Activated T-helper 1 cell treated with anti-CD3 and anti-CD28 coated beads, Interleukin-12 subunit alpha, Interleukin-12 subunit beta, Interleukin-2, Interleukin-4 antibody, amounts not matched to agents 30 ng/mL and 10 ng/mL and 1 ng/mL, durations not matched to agents 14 hours and 24 hours and 36 hours (primary cell): ENCODE results near the gene PIGN. TPM values are rescaled to one million over a fixed set of nuclear protein-coding genes. Genes with fewer than 3 reads are reported as not detected.

Source experiments
- DNase-seq: peaks from one replicate; pipeline ENCODE4 v3.0.0; 2021; ENCODE audit warnings: low spot score
- H3K27ac Mint-ChIP-seq: one replicate; pipeline ENCODE4 v1.8.0; 2021; ENCODE audit warnings: mild to moderate bottlenecking, mixed read lengths
- H3K27me3 Mint-ChIP-seq: one replicate; pipeline ENCODE4 v1.8.0; 2022; ENCODE audit warnings: mild to moderate bottlenecking, moderate library complexity, mixed read lengths; ENCODE audit not compliant: insufficient read depth
- H3K36me3 Mint-ChIP-seq: one replicate; pipeline ENCODE4 v1.8.0; 2021; ENCODE audit warnings: low read depth, mixed read lengths
- H3K4me1 Mint-ChIP-seq: one replicate; pipeline ENCODE4 v1.8.0; 2021; ENCODE audit warnings: low read depth, mixed read lengths
- H3K4me3 Mint-ChIP-seq: one replicate; pipeline ENCODE4 v1.8.0; 2021; ENCODE audit warnings: mild to moderate bottlenecking, moderate library complexity, mixed read lengths
- H3K9me3 Mint-ChIP-seq: one replicate; pipeline ENCODE4 v1.8.0; 2021; ENCODE audit warnings: mixed read lengths
- intact Hi-C: fragments of 100-400 bp; cut with micrococcal nuclease; formaldehyde crosslinking; loops from one replicate; pipeline ENCODE4 v1.15.1; 2024
- total RNA-seq: library from RNA; stranded (reverse); gene quantifications from 2 replicates; pipeline ENCODE4 v1.2.3, GENCODE V29; 2022

PIGN gene
- total RNA-seq, 1 donor from 2014 or later, result 28.5 TPM

DNA sequence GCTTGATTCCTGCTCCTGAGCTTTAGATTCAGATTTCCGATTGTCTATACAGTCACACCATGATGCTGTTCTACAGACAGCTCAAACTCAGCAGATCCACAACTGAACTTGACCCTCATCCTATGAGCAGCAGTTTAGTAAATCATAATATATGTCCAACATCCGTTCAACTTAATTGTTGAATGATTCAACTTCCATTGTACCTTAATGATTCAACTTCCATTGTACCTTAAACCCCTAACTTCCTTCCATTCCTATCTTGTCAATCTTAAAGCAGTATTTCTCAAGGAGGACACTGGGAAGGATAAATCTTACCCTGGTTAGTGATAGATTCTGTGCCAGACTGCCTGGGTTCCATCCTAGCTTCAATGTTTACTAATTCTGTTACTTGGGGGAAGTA, 60.1 kb downstream of the PIGN start:
- H3K9me3 Mint-ChIP-seq, result no peaks in the 10 kb centered on the region
- no peak overlapping the region for H3K27ac Mint-ChIP-seq
- peaks cover 5% of the 10 kb centered on the region for H3K36me3 Mint-ChIP-seq
- no peak for DNase-seq
- H3K27me3 Mint-ChIP-seq, result no peaks in the 10 kb centered on the region
- H3K4me1 Mint-ChIP-seq, result no peaks in the 10 kb centered on the region
- intact Hi-C loops, result no loop called here
- no peak overlapping the region for H3K4me3 Mint-ChIP-seq

DNA sequence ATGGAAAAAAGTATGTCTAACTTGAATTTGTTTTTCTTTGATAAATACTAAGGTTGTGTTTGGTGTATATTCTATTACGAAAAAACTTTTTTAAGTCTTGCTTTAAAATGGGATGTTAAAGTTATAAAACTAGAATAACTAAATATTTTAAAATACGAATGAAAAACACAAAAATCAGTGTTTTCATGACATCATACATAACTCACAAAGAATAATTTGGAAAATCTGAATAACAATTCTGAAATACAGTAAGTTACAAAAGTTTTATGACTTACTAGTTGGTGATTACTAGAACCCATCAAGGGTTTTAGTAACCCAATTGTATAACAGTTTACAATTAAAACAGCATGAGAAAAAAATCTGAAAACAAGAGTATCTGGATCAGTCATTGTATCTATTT, 61.2 kb downstream of the PIGN start:
- Mint-ChIP-seq H3K4me1 (no peaks in the 10 kb centered on the region), H3K36me3 (peaks cover 3% of the 10 kb centered on the region), H3K9me3 (no peaks in the 10 kb centered on the region), H3K27me3 (no peaks in the 10 kb centered on the region), H3K27ac (no peak overlapping the region), H3K4me3 (no peak overlapping the region)
- DNase-seq, result no peak
- intact Hi-C loops, result no loop called here

DNA sequence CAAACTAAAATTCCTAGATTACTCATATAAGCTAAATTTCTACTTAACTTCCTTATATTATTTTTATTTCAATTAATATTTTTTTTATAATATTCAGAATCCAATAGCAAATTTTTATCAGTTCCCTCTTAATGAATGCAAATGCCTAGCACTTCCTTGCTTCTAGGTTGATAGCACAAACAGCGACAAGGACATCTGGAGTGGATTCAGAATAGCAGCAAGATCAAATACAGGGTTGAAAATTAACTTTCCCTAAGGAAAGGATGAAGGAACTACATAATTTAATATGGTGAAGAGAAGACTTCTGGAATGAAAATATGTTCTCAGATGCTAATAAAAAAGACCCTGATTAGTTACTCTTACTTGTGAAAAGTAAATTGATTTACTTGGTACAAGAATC, 64.5 kb downstream of the PIGN start:
- Mint-ChIP-seq H3K27ac (no peak overlapping the region), H3K27me3 (no peaks in the 10 kb centered on the region), H3K9me3 (no peaks in the 10 kb centered on the region), H3K36me3 (peaks cover 5% of the 10 kb centered on the region), H3K4me1 (no peaks in the 10 kb centered on the region), H3K4me3 (no peak overlapping the region)
- DNase-seq, result no peak
- intact Hi-C loops, result no loop called here

DNA sequence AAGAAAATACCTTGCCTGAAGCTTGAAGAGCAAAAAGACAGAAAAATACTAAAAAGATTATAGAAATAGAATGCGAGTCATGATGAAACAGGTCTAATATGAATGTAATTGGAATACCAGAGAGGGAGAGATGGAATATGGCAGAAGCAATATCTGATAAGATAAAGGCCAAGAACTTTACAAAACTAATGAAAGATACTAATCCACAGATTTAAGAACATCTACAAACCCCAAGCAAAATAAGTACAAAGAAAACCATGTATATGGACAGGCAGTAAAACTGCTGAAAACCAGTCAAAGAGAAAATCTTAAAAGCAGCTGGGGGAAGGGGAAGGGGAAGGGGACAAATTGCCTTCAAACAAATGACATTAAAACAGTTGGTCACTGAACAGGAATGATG, 67.0 kb downstream of the PIGN start:
- H3K27ac Mint-ChIP-seq, result no peak overlapping the region
- no peak overlapping the region for H3K4me3 Mint-ChIP-seq
- DNase-seq, result no peak
- intact Hi-C loops, result no loop called here
- H3K36me3 Mint-ChIP-seq, result peaks cover 5% of the 10 kb centered on the region
- no peaks in the 10 kb centered on the region for H3K27me3 Mint-ChIP-seq
- H3K9me3 Mint-ChIP-seq, result no peaks in the 10 kb centered on the region
- no peaks in the 10 kb centered on the region for H3K4me1 Mint-ChIP-seq

DNA sequence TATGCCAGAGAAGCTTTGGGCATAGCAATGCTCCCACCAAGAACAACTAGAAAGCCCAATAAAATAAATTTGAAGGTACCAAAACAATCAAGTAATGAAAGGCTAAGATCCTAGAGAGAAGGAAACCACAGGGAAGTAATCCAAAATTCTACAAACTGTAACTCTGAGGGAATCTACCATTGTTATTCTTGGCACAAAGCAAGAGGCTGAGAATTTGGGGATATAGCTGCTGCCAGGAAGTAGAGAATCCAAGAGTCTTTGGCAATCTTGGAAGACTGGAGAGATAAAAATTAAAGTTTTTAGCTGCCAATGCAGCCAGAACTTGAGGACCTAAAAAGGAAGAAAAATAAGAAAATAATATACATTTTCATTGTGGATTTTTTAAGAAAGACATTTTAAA, 68.5 kb downstream of the PIGN start:
- Mint-ChIP-seq H3K4me1 (no peaks in the 10 kb centered on the region), H3K4me3 (no peak overlapping the region), H3K9me3 (no peaks in the 10 kb centered on the region), H3K27ac (no peak overlapping the region), H3K27me3 (no peaks in the 10 kb centered on the region), H3K36me3 (peaks cover 5% of the 10 kb centered on the region)
- intact Hi-C loops, result no loop called here
- no peak for DNase-seq

DNA sequence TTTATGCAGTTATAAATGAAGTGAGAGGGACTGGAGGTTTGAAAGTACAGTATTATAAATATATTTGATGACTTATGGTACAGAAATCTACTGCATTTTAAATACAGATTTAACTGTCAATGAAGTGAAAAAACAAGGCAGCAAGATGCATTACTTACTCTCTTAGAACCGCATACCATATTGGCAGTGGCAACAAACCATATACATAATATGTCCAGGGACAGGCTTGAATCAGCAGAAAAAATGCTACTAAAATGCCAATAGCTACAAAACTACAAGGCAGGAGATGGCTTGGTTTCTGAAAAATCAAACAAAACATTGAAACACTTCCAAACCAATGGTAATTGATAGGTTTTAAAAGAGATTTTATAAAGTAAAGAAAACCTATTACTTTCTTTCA, 77.2 kb downstream of the PIGN start:
- H3K27ac Mint-ChIP-seq, result no peak overlapping the region
- H3K9me3 Mint-ChIP-seq, result no peaks in the 10 kb centered on the region
- H3K27me3 Mint-ChIP-seq, result no peaks in the 10 kb centered on the region
- DNase-seq, result no peak
- intact Hi-C loops, result loop anchor here (10.0 kb wide), 1 partner anchor 135 kb away; no protein-coding TSS in a partner anchor
- H3K4me3 Mint-ChIP-seq, result no peak overlapping the region
- peaks cover 4% of the 10 kb centered on the region for H3K36me3 Mint-ChIP-seq
- no peaks in the 10 kb centered on the region for H3K4me1 Mint-ChIP-seq

DNA sequence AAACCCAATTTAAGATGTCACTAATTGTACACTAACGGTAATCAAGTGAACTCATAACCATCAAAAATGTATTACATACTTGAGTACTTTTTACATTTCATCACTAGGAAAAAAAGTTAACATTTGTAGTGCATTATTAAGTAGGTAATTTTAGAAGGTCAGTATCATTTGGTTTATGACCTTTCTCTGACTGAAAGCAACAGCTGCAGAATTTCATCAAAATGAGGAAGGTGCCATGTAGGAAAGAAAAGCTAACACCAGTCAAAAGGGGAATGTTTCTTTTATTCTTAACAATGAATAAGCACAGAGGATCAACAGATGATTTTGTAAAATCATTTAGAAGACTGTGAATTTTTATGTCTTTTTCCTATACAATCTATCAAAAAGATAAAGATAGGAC, 79.0 kb downstream of the PIGN start:
- no peak overlapping the region for H3K27ac Mint-ChIP-seq
- H3K4me3 Mint-ChIP-seq, result no peak overlapping the region
- H3K27me3 Mint-ChIP-seq, result no peaks in the 10 kb centered on the region
- no peak for DNase-seq
- H3K36me3 Mint-ChIP-seq, result peaks cover 4% of the 10 kb centered on the region
- H3K4me1 Mint-ChIP-seq, result no peaks in the 10 kb centered on the region
- H3K9me3 Mint-ChIP-seq, result no peaks in the 10 kb centered on the region
- intact Hi-C loops, result loop anchor here (10.0 kb wide), 1 partner anchor 133 kb away; no protein-coding TSS in a partner anchor

DNA sequence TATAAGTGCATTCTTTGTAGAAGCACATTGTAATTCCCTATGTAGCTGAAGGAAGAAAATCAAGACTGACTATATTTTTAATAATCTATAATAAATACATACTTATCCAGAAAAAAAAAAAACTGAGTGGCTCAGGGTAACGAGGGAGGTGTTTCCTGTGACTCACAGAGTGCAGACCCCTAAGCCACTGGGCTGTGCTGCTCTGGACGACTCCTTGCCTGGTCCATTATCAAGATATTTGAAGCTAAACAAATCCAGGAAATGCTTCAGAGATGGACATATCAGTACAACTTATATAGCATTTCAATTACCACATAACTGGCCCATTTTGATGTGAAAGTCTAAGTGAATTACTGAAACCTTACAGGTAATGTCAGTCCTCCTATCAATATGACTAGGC, 80.6 kb downstream of the PIGN start:
- H3K27ac Mint-ChIP-seq, result no peak overlapping the region
- peaks cover 9% of the 10 kb centered on the region for H3K4me1 Mint-ChIP-seq
- peaks cover 15% of the 10 kb centered on the region for H3K36me3 Mint-ChIP-seq
- H3K4me3 Mint-ChIP-seq, result no peak overlapping the region
- no peaks in the 10 kb centered on the region for H3K9me3 Mint-ChIP-seq
- no peak for DNase-seq
- no peaks in the 10 kb centered on the region for H3K27me3 Mint-ChIP-seq
- intact Hi-C loops, result loop anchor here (10.0 kb wide), 1 partner anchor 131 kb away; no protein-coding TSS in a partner anchor

DNA sequence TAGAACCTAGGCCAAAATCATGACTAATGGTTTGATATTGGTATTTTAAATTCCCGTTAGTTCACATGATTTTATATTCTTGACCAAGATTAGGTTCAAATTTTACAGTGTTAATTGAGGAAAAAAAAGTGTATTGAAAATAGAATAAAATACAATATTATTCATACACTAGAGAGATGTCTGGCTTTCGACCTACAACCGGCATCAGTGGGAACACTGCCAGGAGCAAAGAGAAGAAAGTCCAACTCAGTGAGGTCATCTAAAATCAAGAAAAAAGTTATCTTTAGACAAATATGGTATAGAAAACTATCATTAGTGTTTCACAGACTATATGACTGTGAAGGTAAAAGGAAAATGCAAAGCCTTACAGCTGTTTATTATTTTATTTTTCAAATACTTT, 81.5 kb downstream of the PIGN start:
- Mint-ChIP-seq H3K9me3 (no peaks in the 10 kb centered on the region), H3K36me3 (peaks cover 20% of the 10 kb centered on the region), H3K27me3 (no peaks in the 10 kb centered on the region), H3K27ac (no peak overlapping the region), H3K4me1 (peaks cover 9% of the 10 kb centered on the region), H3K4me3 (no peak overlapping the region)
- intact Hi-C loops, result loop anchor here (10.0 kb wide), 1 partner anchor 131 kb away; no protein-coding TSS in a partner anchor
- DNase-seq, result no peak

DNA sequence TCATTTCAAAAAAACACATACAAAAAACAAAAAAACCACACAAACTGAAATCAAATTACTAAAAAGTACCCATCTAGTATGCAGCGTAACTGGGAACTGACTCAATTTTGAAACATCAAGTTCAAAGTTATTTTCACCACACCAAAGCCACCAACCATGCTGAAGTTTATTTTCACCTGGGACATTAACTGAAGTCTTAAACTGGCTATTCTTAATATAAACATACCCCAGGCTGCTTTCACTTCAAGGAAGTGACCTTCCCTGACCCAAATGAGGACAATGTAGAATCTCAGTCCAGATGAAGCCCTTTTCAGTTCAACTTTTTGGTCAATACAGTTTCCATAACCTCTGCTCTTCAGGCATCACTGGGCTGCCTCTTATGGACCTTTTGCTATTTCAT, 84.6 kb downstream of the PIGN start:
- peaks cover 43% of the 10 kb centered on the region for H3K36me3 Mint-ChIP-seq
- H3K9me3 Mint-ChIP-seq, result peaks cover 13% of the 10 kb centered on the region
- intact Hi-C loops, result loop anchor here (10.0 kb wide), 1 partner anchor 127 kb away; no protein-coding TSS in a partner anchor
- H3K27me3 Mint-ChIP-seq, result no peaks in the 10 kb centered on the region
- no peak overlapping the region for H3K4me3 Mint-ChIP-seq
- no peak for DNase-seq
- H3K27ac Mint-ChIP-seq, result no peak overlapping the region
- peaks cover 13% of the 10 kb centered on the region for H3K4me1 Mint-ChIP-seq

DNA sequence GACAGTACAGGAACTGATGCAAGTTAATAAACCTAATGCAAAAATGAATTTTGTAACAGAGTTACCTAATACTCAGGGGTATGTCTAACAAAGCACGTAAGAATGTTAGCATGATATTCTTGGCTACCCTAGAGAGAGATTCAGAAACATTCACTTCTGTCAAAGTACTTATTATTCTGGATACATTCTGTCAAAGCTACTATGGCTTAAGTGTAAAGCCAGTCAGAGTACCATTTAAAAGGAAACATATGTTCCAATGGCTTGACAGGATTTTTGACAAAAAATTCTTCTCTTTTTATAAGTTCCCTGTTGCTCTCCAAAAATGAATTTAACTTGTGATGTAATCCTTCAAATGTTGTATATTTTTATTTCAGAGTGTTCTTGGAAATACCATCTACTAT, 85.5 kb downstream of the PIGN start:
- no peak overlapping the region for H3K27ac Mint-ChIP-seq
- H3K36me3 Mint-ChIP-seq, result peaks cover 40% of the 10 kb centered on the region
- H3K9me3 Mint-ChIP-seq, result peaks cover 13% of the 10 kb centered on the region
- no peaks in the 10 kb centered on the region for H3K27me3 Mint-ChIP-seq
- DNase-seq, result no peak
- intact Hi-C loops, result loop anchor here (10.0 kb wide), 1 partner anchor 127 kb away; no protein-coding TSS in a partner anchor
- H3K4me1 Mint-ChIP-seq, result peaks cover 13% of the 10 kb centered on the region
- no peak overlapping the region for H3K4me3 Mint-ChIP-seq

DNA sequence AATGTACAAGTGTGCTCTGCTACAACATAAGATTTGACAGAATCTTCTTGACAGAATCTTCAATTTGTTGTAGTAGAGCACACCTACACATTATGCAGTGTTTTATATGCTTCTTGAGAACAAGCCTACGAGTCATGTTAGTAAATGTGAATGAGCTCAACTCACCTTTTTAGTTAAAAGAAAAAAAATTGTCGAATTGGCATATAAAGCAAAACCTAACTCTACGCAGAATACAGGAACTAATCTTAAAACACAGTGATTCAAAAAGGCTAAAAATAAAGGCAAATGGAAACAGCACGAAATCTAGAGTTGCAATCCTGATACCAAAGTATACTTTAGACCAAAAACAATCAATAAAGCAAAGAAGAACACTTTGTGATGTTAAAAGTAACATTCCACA, 87.9 kb downstream of the PIGN start:
- H3K9me3 Mint-ChIP-seq, result peaks cover 13% of the 10 kb centered on the region
- intact Hi-C loops, result no loop called here
- peaks cover 43% of the 10 kb centered on the region for H3K36me3 Mint-ChIP-seq
- H3K4me1 Mint-ChIP-seq, result peaks cover 13% of the 10 kb centered on the region
- DNase-seq, result no peak
- no peaks in the 10 kb centered on the region for H3K27me3 Mint-ChIP-seq
- H3K4me3 Mint-ChIP-seq, result no peak overlapping the region
- no peak overlapping the region for H3K27ac Mint-ChIP-seq

DNA sequence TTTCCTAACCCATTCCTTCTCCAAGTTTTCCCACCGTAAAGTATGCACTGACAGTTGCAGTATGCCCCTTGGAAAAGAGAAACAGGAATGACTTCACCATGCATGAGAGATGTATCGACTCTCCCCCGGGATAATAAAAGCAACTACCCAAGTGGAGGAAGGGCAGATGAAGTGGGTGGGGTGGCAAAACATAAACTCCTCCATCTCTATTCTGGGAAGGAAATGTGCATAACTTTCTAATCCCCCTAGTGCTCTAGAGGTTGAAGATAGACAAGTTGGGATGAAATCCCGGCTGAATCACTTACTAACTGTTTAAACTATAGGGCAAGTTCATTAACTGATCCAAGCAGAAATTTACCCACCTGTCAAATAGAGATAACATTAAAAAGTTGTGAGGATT, 89.2 kb downstream of the PIGN start:
- peaks cover 13% of the 10 kb centered on the region for H3K4me1 Mint-ChIP-seq
- peaks cover 13% of the 10 kb centered on the region for H3K9me3 Mint-ChIP-seq
- no peak overlapping the region for H3K27ac Mint-ChIP-seq
- H3K36me3 Mint-ChIP-seq, result peaks cover 43% of the 10 kb centered on the region
- intact Hi-C loops, result no loop called here
- H3K4me3 Mint-ChIP-seq, result no peak overlapping the region
- no peak for DNase-seq
- H3K27me3 Mint-ChIP-seq, result no peaks in the 10 kb centered on the region

DNA sequence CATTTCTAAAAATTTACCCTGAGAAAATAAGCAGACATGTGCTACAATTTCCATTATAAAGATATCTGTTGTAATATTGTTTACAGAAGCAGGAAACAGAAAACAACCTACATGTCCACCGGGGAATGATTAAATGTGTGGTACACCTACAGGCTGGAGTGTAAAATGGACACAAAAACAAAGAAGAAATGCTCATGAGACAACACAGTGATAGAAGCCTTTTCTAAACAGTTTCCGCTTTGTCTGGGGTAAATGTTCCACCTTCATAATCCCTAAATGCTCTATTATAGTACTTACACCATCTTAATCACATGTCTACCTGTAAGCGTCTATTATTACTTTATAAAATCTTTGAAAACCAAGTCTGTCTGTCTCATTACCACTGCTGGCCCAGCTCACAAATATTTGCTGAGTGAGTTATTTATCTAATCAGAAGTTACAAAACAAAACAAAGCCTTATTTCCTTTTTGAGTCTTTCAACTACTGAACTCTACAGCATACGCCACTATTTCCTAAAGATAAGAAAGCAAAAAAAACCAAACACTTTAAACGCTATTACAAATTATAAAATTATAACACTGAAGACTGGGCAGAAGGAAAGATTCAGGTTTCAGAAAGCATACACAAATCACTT, 95.3 kb downstream of the PIGN start:
- peaks cover 13% of the 10 kb centered on the region for H3K36me3 Mint-ChIP-seq
- no peak for DNase-seq
- intact Hi-C loops, result no loop called here
- no peak overlapping the region for H3K27ac Mint-ChIP-seq
- H3K27me3 Mint-ChIP-seq, result no peaks in the 10 kb centered on the region
- no peak overlapping the region for H3K4me3 Mint-ChIP-seq
- H3K4me1 Mint-ChIP-seq, result peaks cover 8% of the 10 kb centered on the region
- no peaks in the 10 kb centered on the region for H3K9me3 Mint-ChIP-seq
